Endothelial cell of umbilical vein (primary cell): ENCODE results near the gene CTNND1. TPM values are rescaled to one million over a fixed set of nuclear protein-coding genes. Genes with fewer than 3 reads are reported as not detected.

Experiments used
- BruUV-seq: library from RNA; stranded (reverse); fragments of 400-500 nt; replicated peaks from 2 replicates; lab custom pipeline; 2021; lab: Mats Ljungman, UMichigan
- CTCF ChIA-PET: fragments of 300-600, 350-600 bp; sonication (Branson Sonifier 250); formaldehyde crosslinking; loops from one replicate; lab custom pipeline; 2021; ENCODE audit warnings: antibody characterized with exemption, inconsistent platforms; lab: Charles Lee
- POLR2A ChIA-PET: fragments of 300-600, 350-600 bp; sonication (Branson Sonifier 250); formaldehyde crosslinking; loops from one replicate; lab custom pipeline; 2021; ENCODE audit warnings: antibody characterized with exemption, inconsistent platforms; lab: Charles Lee
- DNase-seq: peaks from one replicate; pipeline ENCODE4 v3.0.0-alpha.2; 2011; ENCODE audit warnings: low read depth, low spot score
- FAIRE-seq: peaks from 2 replicates; lab custom pipeline; 2011; peaks lifted over from hg19 to GRCh38; lab: Jason Lieb, UNC
- H2AFZ ChIP-seq: 2 replicates; pipeline ENCODE4 v1.6.0; 2012; ENCODE audit warnings: low read depth, low read length, control low read depth, inconsistent platforms
- H3K27ac ChIP-seq: 2 replicates; pipeline ENCODE4 v1.5.1; 2011; ENCODE audit warnings: low read depth, mild to moderate bottlenecking, control low read depth, low read length, moderate library complexity; ENCODE audit not compliant: insufficient read depth
- H3K27me3 ChIP-seq, 2 experiments: 2 replicates each; pipeline versions ENCODE4 v1.6.0 to v1.6.1; 2011; ENCODE audit warnings: low read length in 2 of 2, mixed read lengths in 1 of 2; ENCODE audit not compliant: control insufficient read depth in 2 of 2, insufficient read depth in 2 of 2
- H3K36me3 ChIP-seq, 2 experiments: 2 replicates in 1 of 2; 3 replicates in 1 of 2; pipeline ENCODE4 v1.5.1; 2011; ENCODE audit warnings: low read length in 2 of 2, mild to moderate bottlenecking in 1 of 2, moderate library complexity in 1 of 2; ENCODE audit not compliant: control insufficient read depth in 2 of 2, insufficient read depth in 2 of 2; ENCODE audit errors: extremely low read depth in 1 of 2
- H3K4me1 ChIP-seq: 3 replicates; pipeline ENCODE4 v1.5.1; 2011; ENCODE audit warnings: mild to moderate bottlenecking, low read length; ENCODE audit not compliant: control insufficient read depth, insufficient read depth; ENCODE audit errors: extremely low read depth
- H3K4me2 ChIP-seq: 2 replicates; pipeline ENCODE4 v1.6.1; 2011; ENCODE audit warnings: low read length, control low read depth, mixed read lengths; ENCODE audit not compliant: insufficient read depth
- H3K4me3 ChIP-seq, 3 experiments: fragments of 200-600 bp in 1 of 3; sonication (generic), shearing (Covaris generic) in 1 of 3; replicated peaks in 1 of 3; 2 replicates each; pipeline ENCODE4 v1.5.1; 2011 to 2016; ENCODE audit warnings: control low read depth in 3 of 3, low read length in 3 of 3, mild to moderate bottlenecking in 2 of 3, inconsistent platforms in 1 of 3, low read depth in 1 of 3, moderate library complexity in 1 of 3; ENCODE audit not compliant: insufficient read depth in 1 of 3
- H3K79me2 ChIP-seq: 2 replicates; pipeline ENCODE4 v1.6.0; 2012; ENCODE audit warnings: low read length, inconsistent platforms; ENCODE audit not compliant: control insufficient read depth, insufficient read depth
- H3K9ac ChIP-seq: replicated peaks from 2 replicates; pipeline ENCODE3; 2011; ENCODE audit warnings: low read length, control low read depth; ENCODE audit not compliant: insufficient read depth; ENCODE audit errors: extremely low read depth
- H3K9me1 ChIP-seq: replicated peaks from 3 replicates; pipeline ENCODE4 v1.6.0; 2011; ENCODE audit warnings: mild to moderate bottlenecking, low read length; ENCODE audit not compliant: control insufficient read depth, insufficient read depth; ENCODE audit errors: extremely low read depth
- H3K9me3 ChIP-seq: replicated peaks from 2 replicates; pipeline ENCODE4 v1.5.1; 2012; ENCODE audit warnings: low read length, inconsistent platforms; ENCODE audit not compliant: control insufficient read depth, insufficient read depth
- H4K20me1 ChIP-seq: replicated peaks from 2 replicates; pipeline ENCODE3; 2011; ENCODE audit warnings: mild to moderate bottlenecking, low read length; ENCODE audit not compliant: control insufficient read depth, insufficient read depth; ENCODE audit errors: extremely low read depth
- EZH2 ChIP-seq: IDR thresholded peaks from 2 replicates; pipeline ENCODE4 v1.6.1; 2012; ENCODE audit warnings: borderline replicate concordance, low read depth, mild to moderate bottlenecking, moderate library complexity, low read length, inconsistent platforms; ENCODE audit not compliant: severe bottlenecking
- FOS ChIP-seq: IDR thresholded peaks from 2 replicates; pipeline ENCODE4 v1.6.1; 2011; ENCODE audit warnings: mild to moderate bottlenecking, low read length, moderate library complexity, borderline replicate concordance; ENCODE audit not compliant: insufficient read depth
- GATA2 ChIP-seq: IDR thresholded peaks from 2 replicates; pipeline ENCODE4 v1.7.0; 2011; ENCODE audit warnings: low read depth, mild to moderate bottlenecking, moderate library complexity, mixed read lengths, low read length; ENCODE audit not compliant: insufficient read length, insufficient read depth
- JUN ChIP-seq: IDR thresholded peaks from 2 replicates; pipeline ENCODE4 v1.6.1; 2011; ENCODE audit warnings: borderline replicate concordance, low read depth; ENCODE audit not compliant: insufficient read length, insufficient read depth
- MYC ChIP-seq: IDR thresholded peaks from one replicate; pipeline ENCODE4 v1.6.1; 2011; ENCODE audit warnings: mild to moderate bottlenecking, low read depth, low read length
- POLR2A ChIP-seq: IDR thresholded peaks from 2 replicates; pipeline ENCODE4 v1.6.1; 2012; ENCODE audit warnings: low read depth, mild to moderate bottlenecking, control low read depth, low read length
- POLR2AphosphoS5 ChIP-seq: IDR thresholded peaks from 2 replicates; pipeline ENCODE4 v1.6.1; 2012; ENCODE audit warnings: low read depth, mild to moderate bottlenecking, control low read depth, low read length, moderate library complexity; ENCODE audit not compliant: insufficient read depth
- dilution Hi-C: fragments of 300-500 bp; cut with MboI; formaldehyde crosslinking; loops from one replicate; pipeline ENCODE4 v1.15.0; 2019; ENCODE audit warnings: low sequenced_read_pairs; ENCODE audit not compliant: extremely low pct_ligation_motif_present
- intact Hi-C: fragments of 100-400 bp; cut with micrococcal nuclease; formaldehyde crosslinking; loops from one replicate; pipeline ENCODE4 v1.10.0; 2022
- polyA plus RNA-seq, 4 experiments: library from polyadenylated mRNA; depleted of rRNA in 3 of 4; stranded (reverse) in 3 of 4; unstranded in 1 of 4; fragments of >200 nt; gene quantifications; 2 replicates each; pipeline versions ENCODE4 v1.2.1 to v1.2.3, GENCODE V29; 2011 to 2012; ENCODE audit warnings: missing spikeins in 1 of 4
- total RNA-seq: library from RNA; stranded (reverse); gene quantifications from 2 replicates; pipeline ENCODE4 v1.2.3, GENCODE V29; 2021
- TF ChIP-seq, protein P1 (sequence below), 2 donors: IDR thresholded peaks; 1 replicate in 1 of 2; 2 replicates in 1 of 2; pipeline ENCODE4 v1.5.1; 2011; ENCODE audit warnings: low read length in 2 of 2, mild to moderate bottlenecking in 2 of 2, moderate library complexity in 2 of 2, control low read depth in 1 of 2, inconsistent platforms in 1 of 2, low read depth in 1 of 2; ENCODE audit not compliant: insufficient read depth in 1 of 2; ENCODE audit errors: extremely low read depth in 1 of 2
- TF ChIP-seq, protein P2 (sequence below): IDR thresholded peaks from 2 replicates; pipeline ENCODE4 v1.6.1; 2011; ENCODE audit not compliant: insufficient read depth, insufficient read length

CTNND1 gene
- total and polyA plus RNA-seq, 2 donors (not counting 3 experiments of a cell fraction or from before 2014, with no cell fraction given): 152 to 268 TPM

DNA sequence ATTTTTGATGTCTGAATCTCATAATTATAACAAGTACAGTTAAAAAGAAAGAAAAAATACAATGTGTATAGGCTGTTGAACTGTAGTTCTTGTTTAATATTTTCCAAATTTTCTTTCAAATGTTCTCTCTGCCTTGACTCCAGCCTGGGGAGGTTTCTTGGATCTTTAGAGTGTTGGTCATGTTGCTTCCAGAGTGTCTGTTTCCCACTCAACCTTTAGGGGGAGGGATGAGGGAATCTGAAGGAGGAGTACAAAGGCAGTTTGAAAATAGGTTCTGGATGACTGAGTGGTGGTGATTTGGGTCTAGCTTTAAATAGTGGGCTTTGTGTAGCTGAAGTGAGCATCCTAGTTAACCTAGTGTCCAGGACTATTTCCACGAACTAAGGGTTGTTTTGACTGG lies 2.0 kb downstream of the CTNND1 start:
- Histone ChIP-seq H2AFZ (no peak overlapping the region), H3K4me1 (peaks cover 26% of the 10 kb centered on the region), H3K9me1 (no peaks in the 10 kb centered on the region), H3K36me3 (no peaks in the 10 kb centered on the region), H3K4me3 (peak overlapping the region; percentile 68 to 98 (median 83)), H3K27me3 (no peaks in the 10 kb centered on the region), H3K9ac (peak overlapping the region; percentile 96), H4K20me1 (peaks cover 9% of the 10 kb centered on the region), H3K79me2 (peaks cover 68% of the 10 kb centered on the region), H3K9me3 (no peaks in the 10 kb centered on the region), H3K4me2 (peak overlapping the region; percentile 100), H3K27ac (peak overlapping the region; percentile 89)
- dilution Hi-C loops (no loop called here), intact Hi-C loops (loop anchor here (1.0 to 5.0 kb wide), 4 partner anchors 15 to 239 kb away; partner anchors contain the start of gene SELENOH)
- TF ChIP-seq, protein P1, sequence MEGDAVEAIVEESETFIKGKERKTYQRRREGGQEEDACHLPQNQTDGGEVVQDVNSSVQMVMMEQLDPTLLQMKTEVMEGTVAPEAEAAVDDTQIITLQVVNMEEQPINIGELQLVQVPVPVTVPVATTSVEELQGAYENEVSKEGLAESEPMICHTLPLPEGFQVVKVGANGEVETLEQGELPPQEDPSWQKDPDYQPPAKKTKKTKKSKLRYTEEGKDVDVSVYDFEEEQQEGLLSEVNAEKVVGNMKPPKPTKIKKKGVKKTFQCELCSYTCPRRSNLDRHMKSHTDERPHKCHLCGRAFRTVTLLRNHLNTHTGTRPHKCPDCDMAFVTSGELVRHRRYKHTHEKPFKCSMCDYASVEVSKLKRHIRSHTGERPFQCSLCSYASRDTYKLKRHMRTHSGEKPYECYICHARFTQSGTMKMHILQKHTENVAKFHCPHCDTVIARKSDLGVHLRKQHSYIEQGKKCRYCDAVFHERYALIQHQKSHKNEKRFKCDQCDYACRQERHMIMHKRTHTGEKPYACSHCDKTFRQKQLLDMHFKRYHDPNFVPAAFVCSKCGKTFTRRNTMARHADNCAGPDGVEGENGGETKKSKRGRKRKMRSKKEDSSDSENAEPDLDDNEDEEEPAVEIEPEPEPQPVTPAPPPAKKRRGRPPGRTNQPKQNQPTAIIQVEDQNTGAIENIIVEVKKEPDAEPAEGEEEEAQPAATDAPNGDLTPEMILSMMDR (IDR thresholded peaks at IDR 0.05; ENCODE audit: extremely low read depth in 1 of 2, insufficient read depth in 1 of 2, low read depth in 1 of 2, low read length in 2 of 2): peak; percentile 7 to 23
- TF ChIP-seq MYC: no peak
- ChIA-PET CTCF (interaction anchor here (0.8 to 13.5 kb wide), 6 partner anchors 10 to 37 kb away, joined by 3 to 375 read pairs (median 12); partner anchors contain the start of gene BTBD18), POLR2A (interaction anchor here (0.8 to 5.7 kb wide), 7 partner anchors 11 to 70 kb away, joined by 3 to 39 read pairs (median 6); no protein-coding TSS in a partner anchor)
- BruUV-seq: no TSS peak
- FAIRE-seq (peak; percentile 21), DNase-seq (peak; percentile 75)

DNA sequence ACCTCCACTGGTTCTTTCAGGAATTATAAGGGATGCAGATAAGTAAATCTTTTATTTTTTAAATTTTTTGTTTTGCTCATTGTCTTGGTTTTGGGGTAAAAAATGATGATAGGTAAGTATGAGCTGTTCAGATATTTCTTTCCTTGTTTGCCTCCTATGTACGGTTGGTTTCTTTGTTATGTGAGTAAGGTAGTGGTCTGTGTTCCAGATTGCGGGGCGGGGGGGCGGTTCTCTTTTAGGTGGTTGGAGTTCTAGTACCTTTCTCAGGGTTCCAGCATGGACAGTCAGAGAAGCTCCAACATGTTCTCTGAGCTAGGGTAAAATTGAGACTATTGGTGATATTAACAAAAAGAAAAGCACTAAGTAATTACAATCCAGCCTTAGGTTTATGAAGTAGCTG lies 2.4 kb downstream of the CTNND1 start:
- Histone ChIP-seq H2AFZ (no peak overlapping the region), H3K9ac (peak overlapping the region; percentile 96), H3K4me2 (peak overlapping the region; percentile 100), H3K4me1 (peaks cover 26% of the 10 kb centered on the region), H3K79me2 (peaks cover 72% of the 10 kb centered on the region), H3K36me3 (no peaks in the 10 kb centered on the region), H3K9me3 (no peaks in the 10 kb centered on the region), H3K4me3 (peak overlapping the region; percentile 68 to 98 (median 83)), H3K9me1 (no peaks in the 10 kb centered on the region), H4K20me1 (peaks cover 11% of the 10 kb centered on the region), H3K27ac (peak overlapping the region; percentile 89), H3K27me3 (no peaks in the 10 kb centered on the region)
- dilution Hi-C loops: no loop called here
- no TSS peak for BruUV-seq
- DNase-seq (no peak), FAIRE-seq (no peak)
- intact Hi-C loops: loop anchor here (5.0 kb wide), 1 partner anchor 238 kb away; no protein-coding TSS in a partner anchor
- ChIA-PET CTCF (interaction anchor here (0.6 to 13.5 kb wide), 7 partner anchors 12 to 55 kb away, joined by 3 to 375 read pairs (median 3); partner anchors contain the start of gene BTBD18), POLR2A (interaction anchor here (0.6 to 5.7 kb wide), 6 partner anchors 11 to 36 kb away, joined by 3 to 39 read pairs (median 4); no protein-coding TSS in a partner anchor)
- TF ChIP-seq JUN (no peak), MYC (no peak), POLR2AphosphoS5 (no peak), GATA2 (no peak), FOS (no peak), POLR2A (no peak), EZH2 (no peak)
- TF ChIP-seq, protein P1 (IDR thresholded peaks at IDR 0.05; ENCODE audit: extremely low read depth in 1 of 2, insufficient read depth in 1 of 2, low read depth in 1 of 2, low read length in 2 of 2): no peak
- TF ChIP-seq, protein P2, sequence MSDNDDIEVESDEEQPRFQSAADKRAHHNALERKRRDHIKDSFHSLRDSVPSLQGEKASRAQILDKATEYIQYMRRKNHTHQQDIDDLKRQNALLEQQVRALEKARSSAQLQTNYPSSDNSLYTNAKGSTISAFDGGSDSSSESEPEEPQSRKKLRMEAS: no peak
